GM23338 (cell line): ENCODE data around the gene PSMD14. TPM values are rescaled to one million over a fixed set of nuclear protein-coding genes. Genes with fewer than 3 reads are reported as not detected.

ENCODE experiments used
- ATAC-seq: fragments of 200-7000 bp; cut with Tn5 transposase; 3 replicates; pipeline ENCODE4 v1.9.1; 2020
- DNase-seq: peaks from one replicate; pipeline ENCODE4 v3.0.0-alpha.2; 2015; ENCODE audit warnings: low spot score
- H2AFZ ChIP-seq: fragments of 200-600 bp; sonication (generic); 2 replicates; pipeline ENCODE4 v1.8.0; 2016; ENCODE audit warnings: antibody characterized with exemption, mild to moderate bottlenecking, moderate library complexity
- H3F3A ChIP-seq: fragments of 200-600 bp; sonication (generic); replicated peaks from 2 replicates; pipeline ENCODE4 v1.8.0; 2017; ENCODE audit warnings: antibody characterized with exemption, mixed run types, low read depth
- H3K27ac ChIP-seq: fragments of 200-600 bp; sonication (generic); 2 replicates; pipeline ENCODE4 v1.6.1; 2016; ENCODE audit warnings: low read depth
- H3K27me3 ChIP-seq: fragments of 200-600 bp; sonication (generic); 2 replicates; pipeline ENCODE4 v1.8.0; 2016; ENCODE audit warnings: mild to moderate bottlenecking, mixed run types, moderate library complexity; ENCODE audit not compliant: insufficient read depth
- H3K36me3 ChIP-seq: fragments of 200-600 bp; sonication (generic); 2 replicates; pipeline ENCODE4 v1.8.0; 2016; ENCODE audit warnings: mild to moderate bottlenecking; ENCODE audit not compliant: insufficient read depth
- H3K4me1 ChIP-seq: fragments of 200-600 bp; sonication (generic); 2 replicates; pipeline ENCODE4 v1.8.0; 2016; ENCODE audit warnings: mild to moderate bottlenecking, moderate library complexity; ENCODE audit not compliant: insufficient read depth
- H3K4me2 ChIP-seq: fragments of 200-600 bp; sonication (generic); 2 replicates; pipeline ENCODE4 v1.7.1; 2017; ENCODE audit warnings: mixed run types
- H3K4me3 ChIP-seq: fragments of 200-600 bp; sonication (generic); 2 replicates; pipeline ENCODE4 v1.6.1; 2016; ENCODE audit warnings: mixed run types
- H3K79me2 ChIP-seq: fragments of 200-600 bp; sonication (generic); replicated peaks from 2 replicates; pipeline ENCODE4 v1.8.0; 2017; ENCODE audit warnings: mild to moderate bottlenecking; ENCODE audit not compliant: insufficient read depth
- H3K9me2 ChIP-seq: fragments of 200-600 bp; sonication (generic); 2 replicates; pipeline ENCODE4 v1.8.0; 2017; ENCODE audit not compliant: insufficient read depth
- H4K20me1 ChIP-seq: fragments of 200-600 bp; sonication (generic); replicated peaks from 2 replicates; pipeline ENCODE4 v1.8.0; 2017; ENCODE audit warnings: mild to moderate bottlenecking; ENCODE audit not compliant: insufficient read depth
- H3K27ac Mint-ChIP-seq: 2 replicates; pipeline ENCODE4 v1.8.0; 2020; ENCODE audit warnings: inconsistent platforms, mild to moderate bottlenecking, moderate library complexity, mixed read lengths
- H3K27me3 Mint-ChIP-seq: 3 replicates; pipeline ENCODE4 v1.8.0; 2022; ENCODE audit warnings: low read depth, mild to moderate bottlenecking, moderate library complexity, mixed read lengths, inconsistent platforms; ENCODE audit not compliant: insufficient read depth, poor library complexity
- H3K36me3 Mint-ChIP-seq: 3 replicates; pipeline ENCODE4 v1.8.0; 2021; ENCODE audit warnings: low read depth, mild to moderate bottlenecking, inconsistent platforms, moderate library complexity, mixed read lengths
- H3K4me1 Mint-ChIP-seq: 3 replicates; pipeline ENCODE4 v1.8.0; 2020; ENCODE audit warnings: mild to moderate bottlenecking, inconsistent platforms, mixed read lengths
- H3K4me3 Mint-ChIP-seq: 3 replicates; pipeline ENCODE4 v1.8.0; 2021; ENCODE audit warnings: moderate library complexity, mild to moderate bottlenecking, inconsistent platforms, mixed read lengths
- H3K9me3 Mint-ChIP-seq: 3 replicates; pipeline ENCODE4 v1.8.0; 2020; ENCODE audit warnings: moderate library complexity, mild to moderate bottlenecking, inconsistent platforms, mixed read lengths
- CREB1 ChIP-seq: fragments of 250-450 bp; sonication (Bioruptor Pico); IDR thresholded peaks from 2 replicates; pipeline ENCODE4 v1.5.0; 2020; ENCODE audit warnings: low read depth, mild to moderate bottlenecking, moderate library complexity
- EZH2 ChIP-seq: fragments of 200-600 bp; sonication (generic); IDR thresholded peaks from one replicate; pipeline ENCODE4 v1.8.0; 2017; ENCODE audit warnings: antibody characterized with exemption, mild to moderate bottlenecking, low read depth; ENCODE audit not compliant: unreplicated experiment
- JUNB ChIP-seq: IDR thresholded peaks from one replicate; pipeline ENCODE4 v1.6.1; 2016; ENCODE audit warnings: antibody characterized with exemption; ENCODE audit not compliant: unreplicated experiment
- POLR2AphosphoS5 ChIP-seq: IDR thresholded peaks from 2 replicates; pipeline ENCODE4 v1.6.1; 2016; ENCODE audit warnings: antibody characterized with exemption, low read depth
- STAT1 ChIP-seq: IDR thresholded peaks from one replicate; pipeline ENCODE4 v1.6.1; 2016; ENCODE audit warnings: antibody characterized with exemption; ENCODE audit not compliant: unreplicated experiment
- ZNF331 ChIP-seq: fragments of 250-450 bp; sonication (Bioruptor Pico); IDR thresholded peaks from 2 replicates; pipeline ENCODE4 v1.5.0; 2020; ENCODE audit warnings: low read depth, mild to moderate bottlenecking, moderate library complexity
- polyA plus RNA-seq: library from polyadenylated mRNA; unstranded; fragments of >200 nt; fragmentation: Nextera tagmentation; extraction: Ambion mirVana; gene quantifications from 2 replicates; pipeline ENCODE4 v1.2.1, GENCODE V29; 2016
- total RNA-seq: library from RNA; depleted of rRNA; stranded (reverse); fragments of >200 nt; shearing (Covaris generic); gene quantifications from 2 replicates; pipeline ENCODE4 v1.2.3, GENCODE V29; 2014
- TF ChIP-seq, protein P1 (sequence below), 2 experiments: fragments of 200-600 bp in 1 of 2; sonication (generic) in 1 of 2; conservative IDR thresholded peaks; 2 replicates each; pipeline versions ENCODE4 v1.5.1 to v1.6.1; 2016 to 2017; ENCODE audit warnings: antibody characterized with exemption in 2 of 2, low read depth in 2 of 2, mild to moderate bottlenecking in 2 of 2, moderate library complexity in 1 of 2
- TF ChIP-seq, protein P2 (sequence below): IDR thresholded peaks from one replicate; pipeline ENCODE4 v1.6.1; 2018; ENCODE audit warnings: antibody characterized with exemption; ENCODE audit not compliant: unreplicated experiment

PSMD14 gene
- total and polyA plus RNA-seq, 2 experiments from 2014 or later: 92.2 to 123 TPM

DNA sequence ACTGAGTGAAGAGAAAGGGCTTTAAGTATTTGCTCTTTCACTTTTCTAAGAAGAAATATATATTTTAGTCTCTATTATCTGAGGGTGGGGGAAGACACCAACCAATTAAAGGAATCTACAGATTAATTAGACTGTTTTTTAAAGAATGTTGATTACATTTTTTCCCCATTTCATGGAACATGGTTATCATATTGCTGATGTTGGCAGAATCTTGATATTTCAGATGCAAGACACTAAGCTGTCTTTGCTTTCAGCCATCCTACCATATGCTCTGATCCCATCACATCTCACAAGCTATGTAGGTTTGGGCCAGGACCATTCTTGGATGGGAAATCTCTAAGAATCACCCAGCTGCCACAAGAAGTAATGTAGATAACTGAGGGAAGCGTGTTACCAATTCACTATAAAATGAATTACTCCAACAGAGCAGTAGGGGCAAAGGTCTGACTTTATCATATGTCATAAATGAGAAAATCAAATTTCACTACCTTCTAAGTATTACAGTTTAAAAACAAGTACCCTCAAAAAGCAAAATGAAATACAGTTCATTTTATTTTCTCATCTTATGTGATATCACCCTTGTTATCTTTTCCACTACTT is 101.2 kb downstream of the PSMD14 start:
- H3K9me2 ChIP-seq: no peaks in the 10 kb centered on the region
- H3K4me3 ChIP-seq: no peak overlapping the region
- H3K27me3 ChIP-seq: peaks cover 39% of the 10 kb centered on the region
- H2AFZ ChIP-seq: no peak overlapping the region
- Mint-ChIP-seq H3K4me1 (peaks cover 17% of the 10 kb centered on the region), H3K27me3 (peaks cover 18% of the 10 kb centered on the region), H3K36me3 (peaks cover 7% of the 10 kb centered on the region; the same call in 1 of the 3 replicates), H3K4me3 (no peak overlapping the region), H3K9me3 (no peaks in the 10 kb centered on the region), H3K27ac (no peak overlapping the region)
- peaks cover 3% of the 10 kb centered on the region; the same call in 1 of the 2 replicates for H4K20me1 ChIP-seq
- no peak overlapping the region for H3K4me2 ChIP-seq
- DNase-seq (no peak), ATAC-seq (no peak)
- H3K79me2 ChIP-seq: no peaks in the 10 kb centered on the region
- peaks cover 12% of the 10 kb centered on the region for H3K4me1 ChIP-seq
- peaks cover 14% of the 10 kb centered on the region for H3F3A ChIP-seq
- no peaks in the 10 kb centered on the region; the same call in 1 of the 2 replicates for H3K36me3 ChIP-seq
- TF ChIP-seq JUNB (no peak), STAT1 (no peak)
- TF ChIP-seq, protein P1, sequence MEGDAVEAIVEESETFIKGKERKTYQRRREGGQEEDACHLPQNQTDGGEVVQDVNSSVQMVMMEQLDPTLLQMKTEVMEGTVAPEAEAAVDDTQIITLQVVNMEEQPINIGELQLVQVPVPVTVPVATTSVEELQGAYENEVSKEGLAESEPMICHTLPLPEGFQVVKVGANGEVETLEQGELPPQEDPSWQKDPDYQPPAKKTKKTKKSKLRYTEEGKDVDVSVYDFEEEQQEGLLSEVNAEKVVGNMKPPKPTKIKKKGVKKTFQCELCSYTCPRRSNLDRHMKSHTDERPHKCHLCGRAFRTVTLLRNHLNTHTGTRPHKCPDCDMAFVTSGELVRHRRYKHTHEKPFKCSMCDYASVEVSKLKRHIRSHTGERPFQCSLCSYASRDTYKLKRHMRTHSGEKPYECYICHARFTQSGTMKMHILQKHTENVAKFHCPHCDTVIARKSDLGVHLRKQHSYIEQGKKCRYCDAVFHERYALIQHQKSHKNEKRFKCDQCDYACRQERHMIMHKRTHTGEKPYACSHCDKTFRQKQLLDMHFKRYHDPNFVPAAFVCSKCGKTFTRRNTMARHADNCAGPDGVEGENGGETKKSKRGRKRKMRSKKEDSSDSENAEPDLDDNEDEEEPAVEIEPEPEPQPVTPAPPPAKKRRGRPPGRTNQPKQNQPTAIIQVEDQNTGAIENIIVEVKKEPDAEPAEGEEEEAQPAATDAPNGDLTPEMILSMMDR (conservative IDR thresholded peaks at IDR 0.05; ENCODE audit: low read depth in 2 of 2): no peak
- TF ChIP-seq, protein P2, sequence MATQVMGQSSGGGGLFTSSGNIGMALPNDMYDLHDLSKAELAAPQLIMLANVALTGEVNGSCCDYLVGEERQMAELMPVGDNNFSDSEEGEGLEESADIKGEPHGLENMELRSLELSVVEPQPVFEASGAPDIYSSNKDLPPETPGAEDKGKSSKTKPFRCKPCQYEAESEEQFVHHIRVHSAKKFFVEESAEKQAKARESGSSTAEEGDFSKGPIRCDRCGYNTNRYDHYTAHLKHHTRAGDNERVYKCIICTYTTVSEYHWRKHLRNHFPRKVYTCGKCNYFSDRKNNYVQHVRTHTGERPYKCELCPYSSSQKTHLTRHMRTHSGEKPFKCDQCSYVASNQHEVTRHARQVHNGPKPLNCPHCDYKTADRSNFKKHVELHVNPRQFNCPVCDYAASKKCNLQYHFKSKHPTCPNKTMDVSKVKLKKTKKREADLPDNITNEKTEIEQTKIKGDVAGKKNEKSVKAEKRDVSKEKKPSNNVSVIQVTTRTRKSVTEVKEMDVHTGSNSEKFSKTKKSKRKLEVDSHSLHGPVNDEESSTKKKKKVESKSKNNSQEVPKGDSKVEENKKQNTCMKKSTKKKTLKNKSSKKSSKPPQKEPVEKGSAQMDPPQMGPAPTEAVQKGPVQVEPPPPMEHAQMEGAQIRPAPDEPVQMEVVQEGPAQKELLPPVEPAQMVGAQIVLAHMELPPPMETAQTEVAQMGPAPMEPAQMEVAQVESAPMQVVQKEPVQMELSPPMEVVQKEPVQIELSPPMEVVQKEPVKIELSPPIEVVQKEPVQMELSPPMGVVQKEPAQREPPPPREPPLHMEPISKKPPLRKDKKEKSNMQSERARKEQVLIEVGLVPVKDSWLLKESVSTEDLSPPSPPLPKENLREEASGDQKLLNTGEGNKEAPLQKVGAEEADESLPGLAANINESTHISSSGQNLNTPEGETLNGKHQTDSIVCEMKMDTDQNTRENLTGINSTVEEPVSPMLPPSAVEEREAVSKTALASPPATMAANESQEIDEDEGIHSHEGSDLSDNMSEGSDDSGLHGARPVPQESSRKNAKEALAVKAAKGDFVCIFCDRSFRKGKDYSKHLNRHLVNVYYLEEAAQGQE: no peak
- no peak overlapping the region for H3K27ac ChIP-seq

DNA sequence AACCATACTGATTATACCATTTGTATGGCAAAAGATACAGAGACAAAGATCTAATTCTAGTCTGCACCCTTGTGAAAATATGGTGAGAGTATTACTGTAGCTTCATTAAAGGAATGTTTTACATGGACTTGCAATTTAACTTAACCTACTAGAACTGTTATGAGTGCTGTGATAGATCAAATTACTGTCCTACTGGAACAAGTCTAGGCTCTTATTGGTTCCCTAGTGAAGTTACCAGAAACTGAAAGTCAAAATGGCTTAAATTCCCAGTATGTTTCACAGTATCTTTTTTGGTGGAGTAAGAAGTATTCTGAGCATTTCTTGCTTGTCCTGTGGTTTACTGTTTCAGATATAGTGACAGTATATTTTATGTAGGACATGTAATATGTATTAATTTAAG is 104.1 kb downstream of the PSMD14 start:
- Mint-ChIP-seq H3K27ac (no peak overlapping the region), H3K4me1 (peaks cover 42% of the 10 kb centered on the region), H3K27me3 (peaks cover 47% of the 10 kb centered on the region), H3K9me3 (no peaks in the 10 kb centered on the region; the same call in 2 of the 3 replicates), H3K36me3 (peaks cover 7% of the 10 kb centered on the region; the same call in 2 of the 3 replicates), H3K4me3 (no peak overlapping the region)
- H3F3A ChIP-seq: peaks cover 19% of the 10 kb centered on the region
- H3K4me1 ChIP-seq: peaks cover 38% of the 10 kb centered on the region
- peaks cover 12% of the 10 kb centered on the region for H4K20me1 ChIP-seq
- no peaks in the 10 kb centered on the region for H3K79me2 ChIP-seq
- no peak overlapping the region for H3K4me3 ChIP-seq
- no peak overlapping the region for H3K27ac ChIP-seq
- no peaks in the 10 kb centered on the region for H3K9me2 ChIP-seq
- H3K36me3 ChIP-seq: no peaks in the 10 kb centered on the region
- no peak overlapping the region for H3K4me2 ChIP-seq
- DNase-seq (no peak), ATAC-seq (no peak)
- no peak overlapping the region for H2AFZ ChIP-seq
- peaks cover 69% of the 10 kb centered on the region for H3K27me3 ChIP-seq
- no peak for TF ChIP-seq POLR2AphosphoS5
- TF ChIP-seq JUNB: no peak
- TF ChIP-seq EZH2: no peak
- TF ChIP-seq STAT1: no peak
- TF ChIP-seq, protein P1 (conservative IDR thresholded peaks at IDR 0.05; ENCODE audit: low read depth in 2 of 2): no peak
- no peak for TF ChIP-seq ZNF331 (CRISPR knock-in tag)
- no peak for TF ChIP-seq CREB1 (CRISPR knock-in tag)
